Lung (tissue), 12 donors: ENCODE results near the gene COBL. TPM values are rescaled to one million over a fixed set of nuclear protein-coding genes. Genes with fewer than 3 reads are reported as not detected.

ENCODE experiments used
- ATAC-seq: fragments of 200-7000 bp; cut with Tn5 transposase; one replicate; pipeline ENCODE4 v1.9.1; 2020; ENCODE audit warnings: moderate number of reproducible peaks; ENCODE audit not compliant: insufficient read depth, low FRiP score
- DNase-seq, 3 donors: peaks; one replicate each; pipeline ENCODE4 v3.0.0-alpha.2; 2013 to 2017
- H3K27ac ChIP-seq, 2 donors: one replicate each; pipeline ENCODE4 v1.5.1; 2013; ENCODE audit warnings: mild to moderate bottlenecking in 2 of 2, moderate library complexity in 2 of 2, control low read depth in 1 of 2, inconsistent platforms in 1 of 2, low read depth in 1 of 2, low read length in 1 of 2
- H3K27me3 ChIP-seq, 3 donors: one replicate each; pipeline ENCODE4 v1.5.1; 2013; ENCODE audit warnings: low read length in 2 of 3; ENCODE audit not compliant: control insufficient read depth in 3 of 3, insufficient read depth in 3 of 3
- H3K36me3 ChIP-seq, 4 donors: one replicate each; pipeline ENCODE4 v1.5.1; 2013; ENCODE audit warnings: low read length in 4 of 4, mild to moderate bottlenecking in 1 of 4, moderate library complexity in 1 of 4; ENCODE audit not compliant: control insufficient read depth in 4 of 4, insufficient read depth in 4 of 4
- H3K4me1 ChIP-seq, 5 donors: one replicate each; pipeline ENCODE4 v1.5.1; 2013; ENCODE audit warnings: low read length in 5 of 5, mild to moderate bottlenecking in 2 of 5, moderate library complexity in 1 of 5; ENCODE audit not compliant: control insufficient read depth in 5 of 5, insufficient read depth in 5 of 5
- H3K4me3 ChIP-seq: one replicate; pipeline ENCODE4 v1.5.1; 2013; ENCODE audit warnings: mild to moderate bottlenecking, control low read depth, moderate library complexity
- H3K9ac ChIP-seq, 2 donors: one replicate each; pipeline ENCODE4 v1.5.1; 2013; ENCODE audit warnings: low read length in 2 of 2, control low read depth in 1 of 2; ENCODE audit not compliant: insufficient read depth in 1 of 2
- H3K9me3 ChIP-seq, 4 donors: one replicate each; pipeline ENCODE4 v1.5.1; 2013; ENCODE audit warnings: low read length in 3 of 4, mild to moderate bottlenecking in 1 of 4, moderate library complexity in 1 of 4; ENCODE audit not compliant: control insufficient read depth in 4 of 4, insufficient read depth in 3 of 4
- CTCF ChIP-seq: IDR thresholded peaks from 2 replicates; pipeline ENCODE4 v1.5.1; 2012; ENCODE audit warnings: mild to moderate bottlenecking; ENCODE audit errors: control extremely low read depth, extremely low read depth
- WGBS, 2 donors: extraction: QIAGEN DNeasy Blood & Tissue Kit; methylation state at CpG; one replicate each; pipeline ENCODE4 v1.1.7; 2013; 5-methylcytosine and 5-hydroxymethylcytosine counted together
- polyA plus RNA-seq, 2 donors: library from polyadenylated mRNA; stranded (reverse); fragments of 200-250 nt; gene quantifications; one replicate each; pipeline ENCODE4 v1.2.1, GENCODE V29; 2013
- total RNA-seq, 2 donors: library from RNA; depleted of rRNA in 1 of 2; stranded (reverse); fragments of >200 nt in 1 of 2; gene quantifications; one replicate each; pipeline ENCODE4 v1.2.1, GENCODE V29; 2014 to 2021
- donor health status: control.
- donor health status: control.
- donor health status: Bipolar disorder and iron deficiency.
- donor health status: healthy.
- donor health status: DM: yes; HTN: yes; CAD: no.

The COBL gene
- total and polyA plus RNA-seq, 4 donors = 6.3 to 38.1 (median 15.0) TPM

GRCh38 chr7:51249991-51250390, 66.6 kb downstream of the COBL start:
- TF ChIP-seq CTCF = no peak
- ATAC-seq (no peak), DNase-seq (no peak)
- H3K4me3 ChIP-seq = no peak overlapping the region
- H3K9ac ChIP-seq = no peak overlapping the region
- WGBS, 2 donors = 95 to 97% methylated on average over 3 of the region's 3 CpGs
- no peaks in the 10 kb centered on the region for H3K9me3 ChIP-seq
- no peaks in the 10 kb centered on the region for H3K36me3 ChIP-seq
- no peak overlapping the region for H3K27ac ChIP-seq
- no peaks in the 10 kb centered on the region for H3K27me3 ChIP-seq
- H3K4me1 ChIP-seq = peaks cover 0 to 11% (median 0%) of the 10 kb centered on the region in 5 donors

- no peak for DNase-seq
- no peak overlapping the region for H3K27ac ChIP-seq
- no peaks in the 10 kb centered on the region for H3K27me3 ChIP-seq
- WGBS, 2 donors = 91% methylated on average over 5 of the region's 5 CpGs
- no peak overlapping the region for H3K9ac ChIP-seq
- no peak for TF ChIP-seq CTCF
- H3K4me3 ChIP-seq = no peak overlapping the region
- ATAC-seq = no peak
- H3K4me1 ChIP-seq = peaks cover 0 to 11% (median 0%) of the 10 kb centered on the region in 5 donors
- no peaks in the 10 kb centered on the region for H3K36me3 ChIP-seq
- H3K9me3 ChIP-seq = no peaks in the 10 kb centered on the region
Measured at GRCh38 chr7:51249187-51249945, 67.2 kb downstream of the COBL start.

GRCh38 chr7:51246258-51247245, 70.1 kb downstream of the COBL start:
- Histone ChIP-seq H3K36me3 (no peaks in the 10 kb centered on the region), H3K27me3 (no peaks in the 10 kb centered on the region), H3K9ac (no peak overlapping the region), H3K9me3 (no peaks in the 10 kb centered on the region), H3K4me1 (peaks cover 0 to 20% (median 4%) of the 10 kb centered on the region in 5 donors), H3K27ac (no peak overlapping the region), H3K4me3 (no peak overlapping the region)
- 83 to 89% methylated on average over 12 of the region's 12 CpGs for WGBS, 2 donors
- ATAC-seq = no peak
- TF ChIP-seq CTCF = no peak
- DNase-seq = peak; percentile 55 to 80 (median 62)
